HG03196 (cell line): Measurements from ENCODE around the gene SPNS2.
"Not testable (repeated sequence)": the region's sequence is repeated elsewhere in the genome, so short reads cannot be mapped to it uniquely, and the experiment has no call there.

Source experiments
- ATAC-seq: cut with Tn5 transposase; IDR thresholded peaks from one replicate; pipeline ENCODE4 v1.9.1; 2021; ENCODE audit not compliant: unreplicated experiment

The SPNS2 gene

DNA sequence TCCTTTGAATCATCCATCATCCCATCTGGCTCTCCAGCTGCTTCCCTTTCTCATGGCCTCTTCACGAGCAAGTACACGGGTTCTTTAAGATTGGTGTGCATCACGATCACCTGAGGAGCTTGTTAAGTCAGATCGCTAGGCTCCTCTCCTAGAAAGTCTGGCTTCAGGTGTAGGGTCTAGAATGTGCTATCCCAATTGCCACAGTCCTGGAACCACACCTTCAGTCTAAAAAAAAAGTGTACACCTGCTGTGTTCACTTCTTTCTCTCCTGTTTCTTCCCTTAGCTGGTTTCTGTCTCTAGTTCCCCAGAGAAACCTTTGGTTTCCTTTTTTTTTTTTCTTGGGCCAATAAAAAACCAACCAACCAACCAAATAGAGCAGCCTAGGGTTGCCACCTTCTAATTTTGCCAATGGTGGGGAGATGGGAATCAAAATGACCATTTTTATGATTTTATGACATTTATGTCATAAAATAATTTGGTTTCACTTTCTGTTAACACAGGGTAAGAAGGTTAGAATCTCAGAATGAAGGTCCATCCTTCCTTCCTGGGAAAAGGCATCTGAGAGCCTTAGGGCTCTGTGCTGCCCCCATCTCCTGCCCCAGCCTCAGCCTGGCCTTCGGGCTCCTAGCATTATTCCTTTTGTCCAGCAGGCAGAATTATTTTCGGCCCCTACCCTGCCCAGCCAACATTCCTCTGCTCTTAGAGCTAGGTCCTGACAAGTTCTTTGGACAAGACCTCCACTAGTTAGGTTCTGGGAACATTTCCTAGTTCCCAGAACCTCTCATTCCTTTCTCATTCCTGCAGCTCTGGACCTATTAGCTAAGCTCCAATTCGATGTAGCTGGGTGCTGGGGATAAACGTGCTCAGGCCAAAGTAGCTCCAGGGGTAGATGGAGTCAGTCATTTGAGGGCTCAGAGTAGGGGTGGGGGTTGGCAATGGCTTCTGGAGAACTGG lies 63.6 kb downstream of the SPNS2 start:
- ATAC-seq, result no peak

GRCh38 chr17:4565209-4566141 lies 66.8 kb downstream of the SPNS2 start:
- no peak for ATAC-seq

GRCh38 chr17:4566785-4567184 lies 68.1 kb downstream of the SPNS2 start:
- ATAC-seq, result no peak

DNA sequence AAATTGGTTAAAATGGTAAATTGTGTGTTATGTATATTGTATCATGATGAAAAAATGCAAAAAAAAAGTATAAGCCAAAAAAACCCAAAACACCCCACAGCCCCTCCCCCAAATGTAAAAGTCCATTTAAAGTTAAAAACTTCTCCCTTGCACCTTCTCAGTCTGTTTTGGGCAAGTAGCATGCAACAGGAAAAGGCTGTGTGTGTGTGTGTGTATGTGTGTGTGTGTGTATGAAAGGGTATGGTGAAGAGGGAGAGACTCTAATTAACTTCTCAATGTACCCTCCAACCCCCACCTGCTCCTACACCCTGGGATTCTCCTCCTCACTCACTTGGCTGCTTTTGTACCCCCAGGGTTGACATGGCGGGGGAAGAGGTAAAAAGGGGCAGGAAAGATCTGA lies 70.9 kb downstream of the SPNS2 start:
- no peak for ATAC-seq

DNA sequence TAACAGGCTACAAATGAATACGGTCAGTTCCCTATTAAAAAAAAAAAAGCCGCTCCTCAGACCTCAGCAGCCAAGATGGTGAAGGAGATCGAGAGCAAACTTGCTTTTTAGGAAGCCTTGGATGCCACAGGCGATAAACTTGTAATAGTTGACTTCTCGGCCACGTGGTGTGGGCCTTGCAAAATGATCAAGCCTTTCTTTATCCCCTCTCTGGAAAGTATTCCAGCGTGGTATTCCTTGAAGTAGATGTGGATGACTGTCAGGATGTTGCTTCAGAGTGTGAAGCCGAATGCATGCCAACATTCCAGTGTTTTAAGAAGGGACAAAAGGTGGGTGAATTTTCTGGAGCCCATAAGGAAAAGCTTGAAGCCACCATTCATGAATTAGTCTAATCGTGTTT lies 73.5 kb downstream of the SPNS2 start:
- no peak for ATAC-seq

DNA sequence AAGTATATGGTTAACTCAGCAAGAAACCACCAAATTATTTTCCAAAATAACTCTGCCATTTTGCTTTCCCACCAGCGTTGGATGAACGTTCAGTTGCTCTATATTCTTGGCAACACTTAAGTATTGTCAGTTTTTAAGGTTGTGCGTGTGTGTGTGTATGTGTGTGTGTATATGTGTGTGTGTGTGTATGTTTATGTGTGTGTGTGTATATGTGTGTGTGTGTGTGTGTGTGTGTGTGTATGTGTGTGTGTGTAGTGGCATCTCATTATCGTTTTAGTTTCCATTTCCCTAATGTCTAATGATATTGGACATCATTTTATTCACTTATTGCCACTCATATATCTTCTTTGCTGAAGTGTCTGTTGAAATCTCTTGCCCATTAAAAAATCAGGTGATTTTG lies 74.4 kb downstream of the SPNS2 start:
- no peak for ATAC-seq

GRCh38 chr17:4573669-4574068 lies 75.0 kb downstream of the SPNS2 start:
- ATAC-seq, result no peak

DNA sequence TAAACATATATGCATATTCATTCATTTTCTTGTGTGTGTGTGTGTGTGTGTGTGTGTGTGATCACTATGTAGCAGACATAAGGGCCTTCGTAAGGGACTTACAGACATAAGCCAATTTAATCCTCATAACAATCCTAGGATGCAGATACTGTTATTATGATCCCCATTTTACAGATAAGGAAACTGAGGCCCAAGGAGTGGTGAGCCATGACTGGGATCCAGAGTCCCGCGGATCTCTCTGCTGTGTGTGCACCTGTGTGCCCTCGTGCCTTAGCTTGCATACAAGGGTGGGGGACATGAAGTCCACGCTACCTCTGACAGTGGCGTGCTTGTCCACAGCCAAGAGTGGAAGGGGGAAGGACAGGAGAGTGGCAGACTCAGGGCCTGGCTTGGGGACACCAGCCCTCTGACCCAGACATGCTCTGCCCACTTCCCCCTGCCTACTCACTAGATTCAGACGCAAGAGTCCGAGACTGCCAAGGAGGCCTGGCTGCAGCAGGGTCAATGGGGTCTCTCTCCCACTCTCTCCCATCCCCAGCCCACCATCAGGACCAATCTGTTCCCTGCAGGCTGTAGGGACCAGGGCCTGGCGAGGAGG lies 75.9 kb downstream of the SPNS2 start:
- ATAC-seq, result no peak

- no peak for ATAC-seq
Measured at GRCh38 chr17:4576161-4576558, 77.5 kb downstream of the SPNS2 start.

- ATAC-seq, result no peak
Measured at GRCh38 chr17:4576729-4577322, 78.1 kb downstream of the SPNS2 start.

DNA sequence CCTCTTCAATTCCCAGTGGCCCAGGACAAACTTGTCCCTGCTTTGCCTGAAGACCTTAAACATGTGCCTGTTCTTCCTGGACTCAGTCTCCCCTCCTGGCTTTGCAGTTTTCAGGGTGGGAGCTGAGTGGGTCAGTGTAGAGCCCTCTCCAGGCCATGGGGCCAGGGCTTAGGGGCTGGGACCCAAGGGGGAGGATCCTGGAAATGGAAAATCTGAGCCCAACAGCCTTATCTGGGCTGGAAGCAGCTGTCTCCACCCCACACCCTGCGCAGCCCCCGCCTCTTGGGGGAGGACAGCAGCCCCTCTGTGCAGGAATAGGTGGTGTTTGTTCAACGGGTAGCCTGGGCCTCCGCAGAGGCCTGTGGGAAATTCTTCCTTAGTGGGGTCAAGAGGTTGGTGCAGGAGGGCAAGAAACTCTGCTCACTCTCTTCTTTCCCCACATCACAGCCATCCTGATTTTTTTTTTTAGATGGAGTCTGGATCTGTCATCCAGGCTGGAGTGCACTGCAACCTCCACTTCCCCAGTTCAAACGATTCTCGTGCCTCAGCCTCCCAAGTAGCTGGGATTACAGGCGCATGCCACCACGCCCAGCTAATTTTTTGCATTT lies 78.8 kb downstream of the SPNS2 start:
- no peak for ATAC-seq

DNA sequence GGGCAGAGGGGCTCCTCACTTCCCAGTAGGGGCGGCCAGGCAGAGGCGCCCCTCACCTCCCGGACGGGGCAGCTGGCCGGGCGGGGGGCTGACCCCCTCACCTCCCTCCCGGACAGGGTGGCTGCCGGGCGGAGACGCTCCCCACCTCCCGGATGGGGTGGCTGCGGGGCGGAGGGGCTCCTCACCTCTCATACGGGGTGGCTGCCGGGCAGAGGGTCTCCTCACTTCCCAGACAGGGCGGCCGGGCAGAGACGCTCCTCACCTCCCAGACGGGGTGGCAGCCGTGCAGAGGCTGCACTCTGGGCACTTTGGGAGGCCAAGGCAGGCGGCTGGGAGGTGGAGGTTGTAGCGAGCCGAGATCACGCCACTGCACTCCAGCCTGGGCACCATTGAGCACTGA lies 79.7 kb downstream of the SPNS2 start:
- ATAC-seq, result not testable (repeated sequence)

DNA sequence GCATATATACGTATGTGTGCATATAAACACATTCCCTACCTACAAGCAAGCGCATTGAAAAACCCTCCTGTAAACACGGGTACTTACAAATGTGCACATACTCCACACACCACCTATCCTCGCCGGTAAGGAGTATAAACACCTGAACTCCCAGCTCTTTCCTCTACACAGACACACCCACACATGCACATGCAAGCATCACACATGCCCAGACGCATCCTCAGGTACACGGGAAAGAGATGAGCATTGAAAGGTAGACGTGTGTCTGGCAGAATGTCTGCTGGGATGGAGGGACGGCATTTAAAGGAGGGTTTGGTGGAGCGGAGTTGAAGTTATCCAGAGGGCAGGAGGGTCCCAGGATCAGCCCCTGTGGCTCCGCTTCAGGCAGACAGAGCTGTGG lies 81.0 kb downstream of the SPNS2 start:
- ATAC-seq, result no peak

DNA sequence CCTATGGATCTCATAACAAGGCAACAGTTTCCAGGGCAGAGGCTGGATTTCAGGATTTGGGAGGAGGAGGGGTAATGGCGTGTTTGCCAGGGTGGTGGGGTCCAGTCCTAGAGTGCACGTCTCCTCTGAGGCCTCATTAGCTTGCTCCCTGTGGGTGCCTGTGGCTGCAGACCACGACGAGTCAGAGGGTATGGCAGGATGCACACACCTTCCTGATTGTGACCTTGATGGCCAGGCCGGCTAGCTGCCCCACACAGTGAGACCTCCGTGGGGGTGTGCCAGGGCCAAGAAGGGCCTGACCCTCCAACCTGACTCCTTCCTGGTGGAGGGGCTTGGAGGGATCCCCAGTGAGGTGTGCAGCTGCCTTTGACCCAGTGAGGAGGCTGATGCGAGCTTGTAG lies 81.6 kb downstream of the SPNS2 start:
- no peak for ATAC-seq

GRCh38 chr17:4582101-4582501 lies 83.4 kb downstream of the SPNS2 start:
- ATAC-seq, result no peak

- ATAC-seq, result no peak
Measured at GRCh38 chr17:4582691-4583090, 84.0 kb downstream of the SPNS2 start.

DNA sequence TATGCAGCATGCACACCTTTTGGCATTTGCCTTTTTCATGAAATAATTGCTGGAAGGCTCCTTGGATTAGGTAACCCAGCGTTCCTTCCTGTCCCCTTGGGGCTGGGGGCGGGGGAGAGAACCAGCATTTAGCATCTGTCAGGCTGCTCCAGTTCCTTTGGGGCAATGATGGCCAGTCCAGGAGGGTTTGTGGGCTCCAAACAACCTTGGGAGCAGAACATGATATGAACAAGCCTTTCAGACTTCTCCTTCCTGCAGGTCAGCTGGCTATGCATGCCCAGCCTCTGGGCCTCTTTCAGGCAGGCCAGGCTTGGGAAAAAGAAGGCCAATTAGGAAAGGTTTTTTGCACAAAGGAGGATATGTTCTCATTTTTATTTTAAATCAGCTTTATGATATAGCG lies 84.5 kb downstream of the SPNS2 start:
- no peak for ATAC-seq

DNA sequence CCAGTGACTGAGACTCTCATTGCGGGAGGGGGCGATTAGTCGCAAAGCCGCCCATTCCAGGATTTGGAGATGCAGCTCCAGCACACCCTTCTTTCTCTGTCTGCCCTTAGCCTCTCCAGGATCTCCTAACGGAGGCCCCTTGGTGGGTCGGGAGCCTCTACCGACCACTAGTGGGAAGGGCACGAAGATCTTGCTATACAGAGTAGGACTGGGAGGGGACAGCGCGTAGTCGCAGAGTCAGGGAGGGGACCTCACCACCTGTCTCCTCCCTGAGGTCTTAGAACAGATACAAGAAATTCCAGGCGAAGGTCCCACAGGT lies 85.1 kb downstream of the SPNS2 start:
- no peak for ATAC-seq

DNA sequence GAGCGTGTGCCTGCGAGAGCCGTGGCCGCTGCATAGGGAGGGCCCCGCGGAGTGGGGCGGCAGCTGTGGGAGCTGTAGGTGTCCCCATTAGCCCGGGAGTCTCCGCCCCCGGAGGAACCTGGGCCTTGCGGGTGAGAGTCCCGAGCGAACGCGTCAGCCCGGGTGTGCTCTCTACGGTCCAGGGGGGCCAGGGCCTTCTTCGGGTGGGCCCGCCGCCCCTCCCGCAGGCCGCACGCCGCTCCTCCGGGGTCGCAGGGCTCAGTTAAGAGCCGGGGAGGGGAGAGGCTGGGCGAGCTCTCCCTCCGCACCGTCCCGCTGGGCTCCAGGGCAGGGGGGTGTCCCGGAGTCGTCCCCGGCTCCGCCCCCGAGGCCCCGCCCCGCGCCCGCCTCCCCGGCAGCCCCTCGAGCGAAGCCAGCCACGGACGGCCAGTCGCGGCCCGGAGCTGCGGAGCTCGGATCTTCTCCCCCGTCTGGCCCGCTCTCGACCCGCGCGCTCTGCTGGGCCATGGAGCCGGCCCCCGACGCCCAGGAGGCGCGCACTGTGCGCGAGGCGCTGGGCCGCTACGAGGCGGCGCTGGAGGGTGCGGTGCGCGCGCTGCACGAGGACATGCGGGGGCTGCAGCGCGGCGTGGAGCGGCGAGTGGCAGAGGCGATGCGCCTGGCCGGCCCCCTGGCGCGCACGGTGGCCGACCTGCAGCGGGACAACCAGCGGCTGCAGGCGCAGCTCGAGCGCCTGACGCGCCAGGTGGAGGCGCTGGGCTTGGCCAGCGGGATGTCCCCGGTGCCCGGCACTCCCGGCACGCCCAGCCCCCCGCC lies 85.6 kb downstream of the SPNS2 start, which contains the start of gene SMTNL2:
TSS of gene SMTNL2 (plus strand) at position 429 of the 816 bp plus-strand sequence. CDS start at position 506, 77 bp downstream.
- no peak for ATAC-seq
